ENCODE results near the gene AMY2B. TPM values are rescaled to one million over a fixed set of nuclear protein-coding genes. Genes with fewer than 3 reads are reported as not detected.

AMY2B gene
- total and polyA plus RNA-seq, 2 of the 4 experiments (the other 2 are of a cell fraction), result 0.72 to 1.7 TPM

Other genes starting within 250 kb of the AMY2B start
- gene RNPC3, start 45.9 kb upstream of the AMY2B start, total RNA-seq (2012; rRNA removed), result 2.5 and 3.8 TPM in 2 replicates
- gene RNPC3, start 45.9 kb upstream of the AMY2B start, polyA plus RNA-seq (2012; rRNA removed), result 7.7 and 9.9 TPM in 2 replicates
- gene AMY2A, start 45.8 kb downstream of the AMY2B start, total RNA-seq (2012; rRNA removed), result not detected in 2 replicates
- not detected in 2 replicates for gene AMY2A, start 45.8 kb downstream of the AMY2B start, polyA plus RNA-seq (2012; rRNA removed)
- not detected in 2 replicates for gene AMY1A, start 84.2 kb downstream of the AMY2B start, total RNA-seq (2012; rRNA removed)
- not detected in 2 replicates for gene AMY1A, start 84.2 kb downstream of the AMY2B start, polyA plus RNA-seq (2012; rRNA removed)
- not detected in 2 replicates for gene AMY1B, start 124.6 kb downstream of the AMY2B start, total RNA-seq (2012; rRNA removed)
- not detected in 2 replicates for gene AMY1B, start 124.6 kb downstream of the AMY2B start, polyA plus RNA-seq (2012; rRNA removed)
- not detected in 2 replicates for gene AMY1C, start 178.3 kb downstream of the AMY2B start, total RNA-seq (2012; rRNA removed)
- not detected in 2 replicates for gene AMY1C, start 178.3 kb downstream of the AMY2B start, polyA plus RNA-seq (2012; rRNA removed)

Data from IMR-90 (cell line).